GM19240 (cell line): ENCODE data around the gene DEDD2.

Source experiments
- DNase-seq: peaks from one replicate; pipeline ENCODE4 v3.0.0; 2011; ENCODE audit warnings: low spot score; ENCODE audit not compliant: insufficient read length

The DEDD2 gene

GRCh38 chr19:42228641-42229040 is 11.2 kb upstream of the DEDD2 start:
- DNase-seq = no peak

DNA sequence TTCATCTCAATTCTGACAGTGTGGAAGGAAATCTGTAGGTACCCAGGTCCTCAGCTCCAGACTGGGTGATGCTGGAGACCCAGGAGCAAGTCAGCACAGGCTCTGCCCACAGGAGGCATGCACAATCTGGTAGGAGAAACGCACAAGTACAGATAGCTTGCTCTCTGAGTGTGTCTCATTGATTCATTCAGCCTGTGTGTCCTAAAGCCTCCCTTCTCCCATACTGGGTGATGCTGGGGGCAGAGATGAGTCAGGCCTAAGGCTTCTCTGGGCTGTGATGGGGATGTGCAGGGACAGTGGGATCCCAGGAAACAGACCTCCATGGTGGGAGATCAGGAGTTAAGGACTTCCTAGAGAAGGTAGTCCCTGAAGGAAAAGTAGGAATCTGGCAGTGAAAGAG is 9.4 kb upstream of the DEDD2 start:
- no peak for DNase-seq

GRCh38 chr19:42225718-42226292 is 8.3 kb upstream of the DEDD2 start:
- no peak for DNase-seq

DNA sequence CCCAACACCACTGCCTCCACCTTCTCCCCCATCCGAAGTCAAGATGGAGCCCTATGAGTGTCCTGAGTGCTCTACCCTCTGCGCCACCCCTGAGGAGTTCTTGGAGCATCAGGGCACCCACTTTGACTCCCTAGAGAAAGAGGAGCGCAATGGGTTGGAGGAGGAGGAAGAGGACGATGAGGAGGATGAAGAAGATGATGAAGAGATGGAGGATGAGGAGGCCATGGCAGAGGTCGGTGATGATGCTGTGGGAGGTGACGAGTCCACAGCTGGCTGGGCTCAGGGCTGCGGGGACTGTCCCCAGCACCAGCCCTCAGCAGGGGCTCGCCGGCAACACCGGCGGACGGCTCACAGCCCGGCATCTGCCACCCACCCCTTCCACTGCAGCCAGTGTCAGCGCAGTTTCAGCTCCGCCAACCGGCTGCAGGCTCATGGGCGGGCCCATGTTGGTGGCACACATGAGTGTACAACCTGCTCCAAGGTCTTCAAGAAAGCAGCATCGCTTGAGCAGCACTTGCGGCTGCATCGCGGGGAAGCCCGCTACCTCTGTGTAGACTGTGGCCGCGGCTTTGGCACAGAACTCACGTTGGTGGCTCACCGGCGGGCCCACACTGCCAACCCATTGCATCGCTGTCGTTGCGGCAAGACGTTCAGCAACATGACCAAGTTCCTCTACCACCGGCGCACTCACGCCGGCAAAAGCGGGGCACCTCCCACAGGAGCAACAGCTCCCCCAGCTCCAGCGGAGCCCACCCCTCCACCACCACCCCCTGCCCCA is 7.7 kb upstream of the DEDD2 start:
- no peak for DNase-seq

DNA sequence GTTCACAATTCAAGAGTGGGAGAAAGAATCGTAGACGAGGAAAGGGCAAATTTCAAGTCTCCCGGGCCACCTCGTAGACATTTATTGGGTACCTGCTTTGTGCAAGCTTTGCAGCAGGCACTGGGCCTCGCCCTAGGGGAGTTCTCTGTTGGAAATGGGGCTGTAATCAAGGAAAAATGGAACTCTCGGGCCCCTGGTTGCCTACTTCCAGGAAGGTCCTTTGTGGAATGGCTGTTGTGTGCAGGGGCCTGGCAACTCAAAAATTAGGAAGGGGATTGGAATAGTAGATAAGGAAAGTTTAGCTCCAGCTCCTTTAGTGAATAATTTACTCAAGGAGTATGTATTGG is 3.2 kb upstream of the DEDD2 start:
- no peak for DNase-seq

- peak; percentile 100 for DNase-seq
Observed at GRCh38 chr19:42219812-42220750, 2.6 kb upstream of the DEDD2 start, which contains the start of gene ZNF526. TSS of gene ZNF526 (plus strand) at chr19:42220312. CDS start at chr19:42224404, 4,092 bp downstream.

GRCh38 chr19:42216653-42217519 is 591 bp downstream of the DEDD2 start:
- DNase-seq = no peak

DNA sequence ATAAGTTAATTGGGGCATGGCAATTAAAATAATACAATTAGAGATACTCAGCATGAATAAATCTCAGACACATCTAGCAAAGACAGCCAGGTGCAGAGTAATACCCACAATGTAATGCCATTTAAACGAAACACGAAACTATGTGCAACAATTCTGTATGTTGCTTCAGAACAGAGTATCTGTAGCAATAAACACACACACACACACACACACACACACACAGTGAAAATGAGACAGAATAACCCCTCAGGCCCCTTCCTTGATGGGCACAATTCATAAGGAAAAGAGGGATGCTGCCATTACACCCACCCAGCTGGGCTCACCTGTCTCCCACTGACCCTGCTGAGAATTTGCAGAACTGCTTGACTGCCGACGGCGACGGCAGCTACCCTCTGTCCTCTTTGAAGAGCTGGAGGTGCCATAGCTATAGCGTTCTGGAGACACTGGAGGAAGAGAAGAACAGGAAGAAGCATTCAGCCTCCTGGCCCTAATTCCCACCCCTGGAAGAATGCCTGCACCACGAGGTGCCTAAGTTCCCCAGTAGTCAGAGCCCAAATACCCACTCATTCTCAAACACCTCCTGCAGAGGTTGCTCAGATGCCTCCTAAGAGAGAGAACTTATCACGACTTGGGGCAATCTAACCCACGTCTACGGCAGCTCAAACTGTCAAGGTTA is 2.5 kb downstream of the DEDD2 start:
- no peak for DNase-seq

DNA sequence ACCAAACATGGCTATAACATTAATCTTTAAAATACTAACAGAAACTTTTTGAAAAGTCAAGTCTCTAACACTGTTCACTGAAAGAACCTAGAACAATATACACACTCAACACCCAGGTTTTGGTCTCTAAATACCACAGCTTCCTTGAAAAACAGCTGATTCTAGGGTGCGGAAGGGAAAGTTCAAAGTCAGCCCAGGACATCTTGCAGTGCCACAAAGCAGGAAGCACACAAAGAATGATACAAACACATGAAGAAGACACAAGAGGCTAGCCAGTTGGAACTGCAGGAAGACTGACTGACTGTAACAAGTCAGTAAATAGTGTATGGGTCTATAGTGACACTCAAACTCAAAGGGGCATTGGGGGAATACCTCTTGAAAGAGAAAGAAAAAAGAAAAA is 4.6 kb downstream of the DEDD2 start:
- DNase-seq = no peak

GRCh38 chr19:42208612-42209011 is 8.9 kb downstream of the DEDD2 start:
- no peak for DNase-seq

DNA sequence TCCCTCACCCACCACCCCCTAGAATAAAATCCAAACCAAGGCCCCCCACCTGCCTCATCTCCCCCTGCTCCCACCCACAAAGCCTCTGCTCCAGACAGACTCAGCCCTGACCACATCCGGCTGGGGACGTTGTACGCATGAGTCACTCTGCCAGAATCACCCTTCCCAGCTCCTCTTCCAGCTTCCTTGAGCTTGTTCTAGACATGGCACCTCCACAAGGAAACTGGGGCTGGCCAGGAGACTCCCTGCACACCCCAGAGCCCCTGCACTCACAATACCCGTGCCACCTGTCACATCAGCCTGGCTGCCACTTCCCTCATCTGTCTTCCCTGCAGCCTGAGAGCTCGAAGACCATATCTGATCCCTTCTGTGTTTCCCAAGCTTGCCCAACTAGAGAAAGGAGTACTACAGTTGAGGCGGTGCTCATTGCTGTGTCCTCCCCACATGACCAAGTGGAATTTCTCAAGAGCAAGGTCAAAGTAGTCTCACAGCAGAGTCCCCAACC is 9.7 kb downstream of the DEDD2 start:
- no peak for DNase-seq

DNA sequence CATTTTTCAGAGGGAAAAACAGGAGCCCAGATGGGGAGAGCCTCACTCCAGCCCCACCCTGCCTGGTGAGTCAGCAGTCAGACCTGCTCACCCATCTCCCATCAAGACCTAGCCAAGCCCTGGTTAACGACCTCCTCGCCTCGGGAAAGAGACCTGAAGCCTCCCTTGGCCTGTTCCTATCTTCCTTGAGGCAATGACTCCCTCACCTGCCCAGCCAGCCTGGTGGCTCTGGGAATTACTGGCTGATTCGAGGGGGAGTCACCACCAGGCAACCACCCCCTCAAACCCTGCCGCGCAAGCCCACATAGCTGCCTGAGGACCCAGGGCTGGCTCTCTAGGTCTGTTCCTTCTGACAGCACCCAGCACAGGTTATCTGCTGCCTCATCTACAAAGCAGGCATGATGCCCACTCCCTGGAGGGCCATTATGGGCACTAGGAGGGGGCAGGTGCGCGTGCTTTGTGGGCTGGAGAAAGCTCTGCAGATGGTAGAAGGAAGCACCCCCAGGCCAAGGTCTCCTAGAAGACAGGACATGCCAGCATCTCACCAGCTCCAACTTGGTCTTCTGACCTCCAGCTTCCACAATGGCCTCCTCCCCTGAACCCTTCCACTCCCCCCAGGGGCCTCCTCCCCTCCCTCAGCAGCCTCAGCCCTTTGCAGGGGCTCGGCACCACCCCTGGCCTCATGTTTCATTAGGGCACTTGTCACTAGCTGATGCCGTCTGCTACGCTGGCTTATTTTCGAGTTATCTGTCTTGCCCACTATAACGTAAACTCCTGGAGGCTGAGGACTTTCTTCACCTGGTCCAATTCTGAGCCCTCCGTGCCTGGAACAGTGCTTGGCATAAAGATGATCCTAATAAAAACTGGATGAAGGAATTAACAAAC is 10.4 kb downstream of the DEDD2 start:
- DNase-seq = no peak

DNA sequence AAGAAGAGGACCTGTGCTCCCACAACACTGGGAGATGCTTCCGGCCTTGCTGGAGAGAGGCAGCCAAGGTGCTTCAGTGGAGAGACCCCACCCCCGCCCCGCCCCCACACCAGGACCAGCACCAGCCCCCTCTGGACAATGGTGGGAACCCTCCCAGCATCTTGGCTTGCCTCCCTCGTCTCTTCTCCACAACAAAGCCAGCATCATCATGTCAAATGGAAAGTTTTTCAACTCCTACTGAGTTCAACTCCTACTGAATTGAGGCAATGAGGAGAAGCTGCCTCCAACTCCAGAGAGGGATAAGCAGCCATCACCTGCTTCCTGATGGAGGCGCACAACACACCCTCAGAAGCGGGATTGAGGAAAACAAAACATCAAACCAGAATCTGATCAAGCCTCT is 12.8 kb downstream of the DEDD2 start:
- no peak for DNase-seq

GRCh38 chr19:42203700-42204099 is 13.8 kb downstream of the DEDD2 start:
- no peak for DNase-seq

GRCh38 chr19:42202290-42202880 is 15.1 kb downstream of the DEDD2 start:
- no peak for DNase-seq

DNA sequence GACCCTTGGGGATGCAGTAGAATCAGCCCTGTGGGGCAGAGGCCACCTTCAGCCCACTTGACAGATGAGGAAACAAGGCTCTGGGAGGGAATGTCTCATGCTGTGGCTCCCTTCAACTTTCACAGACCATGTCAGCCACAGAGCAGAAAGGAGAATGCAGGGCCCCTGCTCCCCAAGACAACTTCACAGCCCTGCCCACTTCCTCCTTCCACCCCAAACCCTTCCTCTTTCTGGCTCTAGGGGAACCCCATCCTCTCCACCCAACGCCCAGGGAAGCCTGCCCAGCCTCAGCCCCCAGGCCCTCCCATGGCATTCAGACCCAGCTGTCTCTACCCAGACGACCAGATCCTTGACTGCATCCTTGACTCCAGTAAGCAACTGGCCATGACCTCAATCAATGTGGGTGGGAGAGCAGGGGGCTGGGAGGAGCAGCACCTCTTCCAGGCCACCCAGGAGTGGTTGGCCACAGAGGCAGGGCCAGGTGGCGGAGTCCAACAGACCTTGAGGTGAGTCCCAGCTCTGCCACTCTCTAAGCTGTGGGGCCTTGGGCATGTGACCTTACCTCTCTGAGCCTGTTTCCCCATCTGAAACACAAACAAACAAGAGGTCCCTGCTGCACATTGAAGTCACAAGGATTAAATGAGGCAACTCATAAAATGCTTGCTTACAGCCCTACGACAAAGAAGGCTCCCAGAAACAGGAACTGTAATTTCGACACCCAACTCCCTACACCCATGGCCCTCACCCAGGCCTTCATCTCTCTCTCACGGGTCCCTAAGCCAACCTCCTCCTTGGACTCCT is 15.8 kb downstream of the DEDD2 start:
- peak; percentile 70 for DNase-seq

- DNase-seq = no peak
Observed at GRCh38 chr19:42200116-42200715, 17.3 kb downstream of the DEDD2 start.
